GM23338 (cell line): ENCODE results near the gene TM9SF4. TPM values are rescaled to one million over a fixed set of nuclear protein-coding genes. Genes with fewer than 3 reads are reported as not detected.

Experiments used
- CREB1 ChIP-seq: fragments of 250-450 bp; sonication (Bioruptor Pico); IDR thresholded peaks from 2 replicates; pipeline ENCODE4 v1.5.0; 2020; ENCODE audit warnings: low read depth, mild to moderate bottlenecking, moderate library complexity
- ETS1 ChIP-seq: IDR thresholded peaks from 2 replicates; pipeline ENCODE4 v1.6.1; 2016; ENCODE audit warnings: antibody characterized with exemption
- EZH2 ChIP-seq: fragments of 200-600 bp; sonication (generic); IDR thresholded peaks from one replicate; pipeline ENCODE4 v1.8.0; 2017; ENCODE audit warnings: antibody characterized with exemption, mild to moderate bottlenecking, low read depth; ENCODE audit not compliant: unreplicated experiment
- EZH2phosphoT487 ChIP-seq: fragments of 200-600 bp; sonication (generic); IDR thresholded peaks from one replicate; pipeline ENCODE4 v1.8.1; 2018; ENCODE audit warnings: antibody characterized with exemption; ENCODE audit not compliant: unreplicated experiment
- JUNB ChIP-seq: IDR thresholded peaks from one replicate; pipeline ENCODE4 v1.6.1; 2016; ENCODE audit warnings: antibody characterized with exemption; ENCODE audit not compliant: unreplicated experiment
- NANOG ChIP-seq: IDR thresholded peaks from 2 replicates; pipeline ENCODE4 v1.6.1; 2016; ENCODE audit warnings: antibody characterized with exemption, borderline replicate concordance
- POLR2AphosphoS5 ChIP-seq: IDR thresholded peaks from 2 replicates; pipeline ENCODE4 v1.6.1; 2016; ENCODE audit warnings: antibody characterized with exemption, low read depth
- REST ChIP-seq: IDR thresholded peaks from one replicate; pipeline ENCODE4 v1.6.1; 2018; ENCODE audit warnings: antibody characterized with exemption; ENCODE audit not compliant: unreplicated experiment
- ZNF462 ChIP-seq: fragments of 250-450 bp; sonication (Bioruptor Pico); IDR thresholded peaks from 2 replicates; pipeline ENCODE4 v1.5.0; 2020; ENCODE audit warnings: mild to moderate bottlenecking, moderate library complexity
- polyA plus RNA-seq: library from polyadenylated mRNA; unstranded; fragments of >200 nt; fragmentation: Nextera tagmentation; extraction: Ambion mirVana; gene quantifications from 2 replicates; pipeline ENCODE4 v1.2.1, GENCODE V29; 2016
- total RNA-seq: library from RNA; depleted of rRNA; stranded (reverse); fragments of >200 nt; shearing (Covaris generic); gene quantifications from 2 replicates; pipeline ENCODE4 v1.2.3, GENCODE V29; 2014

TM9SF4 gene
- total and polyA plus RNA-seq, 2 experiments from 2014 or later = 20.4 to 52.6 TPM

DNA sequence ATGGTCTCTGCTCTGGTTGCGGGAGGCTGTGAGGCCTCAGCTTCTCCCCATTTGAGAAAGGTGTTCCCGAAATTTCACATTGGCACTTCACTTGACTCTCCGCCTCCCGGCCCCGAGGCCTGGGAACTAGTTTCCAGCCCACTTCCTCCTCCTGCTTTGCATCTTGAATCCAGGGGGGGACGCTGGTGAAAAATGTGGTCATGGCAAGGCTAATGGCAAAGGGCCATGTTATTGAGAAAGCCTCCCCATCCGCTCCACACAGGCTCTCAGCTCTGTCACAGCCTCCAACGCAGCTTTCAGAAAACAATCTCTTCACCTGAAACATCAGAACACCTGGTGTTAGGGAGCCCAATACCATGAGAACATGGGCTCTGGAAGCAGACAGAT, 92.5 kb downstream of the TM9SF4 start (continued):
- TF ChIP-seq ZNF462 (CRISPR knock-in tag) (no peak), ETS1 (no peak), POLR2AphosphoS5 (no peak), NANOG (no peak), EZH2 (no peak), EZH2phosphoT487 (no peak), REST (no peak), JUNB (no peak), CREB1 (no peak)
